ENCODE results near the gene ZNF827. TPM values are rescaled to one million over a fixed set of nuclear protein-coding genes. Genes with fewer than 3 reads are reported as not detected.
A peak's percentile ranks its signal among the peaks of the same experiment; 100 is the strongest.

Gene ZNF827
- total RNA-seq, 1 experiment from 2014 or later, result 6.3 TPM

DNA sequence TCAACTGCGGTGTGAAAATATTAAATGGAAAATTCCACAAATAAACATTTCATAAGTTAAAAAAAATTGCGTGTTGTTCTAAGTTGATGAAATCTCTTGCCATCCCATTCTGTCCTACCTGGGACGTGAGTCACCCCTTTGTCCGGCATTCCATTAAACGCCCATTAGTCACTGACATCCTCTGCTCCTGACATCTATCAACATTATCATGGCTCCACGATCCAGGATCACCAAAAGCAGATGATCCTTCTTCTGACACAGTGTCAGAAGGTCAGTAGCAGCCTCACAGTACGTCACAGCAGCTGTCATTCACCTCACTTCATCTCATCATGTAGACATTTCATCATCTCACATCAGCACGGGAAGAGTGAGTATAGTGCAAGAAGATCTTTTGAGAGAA is 125.7 kb downstream of the ZNF827 start:
- no TSS peak for BruUV-seq (replicated peaks)
- intact Hi-C loops (cut with micrococcal nuclease; ENCODE audit: unreplicated experiment), result no loop called here
- ChIA-PET POLR2A (no interaction called here), CTCF (no interaction called here)
- Histone ChIP-seq H3K4me3 (ENCODE audit: low read depth in 2 of 2, low read length in 2 of 2) (no peak overlapping the region), H3K27ac (ENCODE audit: low read length) (no peak overlapping the region), H3K9me3 (ENCODE audit: control insufficient read depth, insufficient read depth, low read depth, low read length) (no peaks in the 10 kb centered on the region), H3K27me3 (ENCODE audit: control insufficient read depth, insufficient read depth, low read length) (no peaks in the 10 kb centered on the region), H3K4me1 (ENCODE audit: control insufficient read depth, insufficient read depth, low read length) (peaks cover 4% of the 10 kb centered on the region; the same call in 1 of the 2 replicates), H3K36me3 (ENCODE audit: control insufficient read depth, insufficient read depth, low read length) (no peaks in the 10 kb centered on the region)
- in situ Hi-C loops (cut with HindIII; ENCODE audit: low pct_unique_long_range_greater_than_20kb, low sequenced_read_pairs), result no loop called here
- DNase-seq (ENCODE audit: low read depth, low spot score), result no peak
- TF ChIP-seq POLR2AphosphoS5 (IDR thresholded peaks at IDR 0.05; ENCODE audit: low read depth, low read length) (no peak), SIN3A (IDR thresholded peaks at IDR 0.05; ENCODE audit: borderline replicate concordance, insufficient read depth, low read depth, low read length) (no peak), TCF7L2 (IDR thresholded peaks at IDR 0.05; ENCODE audit: low read depth, low read length) (no peak), REST (IDR thresholded peaks at IDR 0.05; ENCODE audit: insufficient read depth in 1 of 2, low read depth in 2 of 2, low read length in 1 of 2) (no peak)
- TF ChIP-seq, protein P1, sequence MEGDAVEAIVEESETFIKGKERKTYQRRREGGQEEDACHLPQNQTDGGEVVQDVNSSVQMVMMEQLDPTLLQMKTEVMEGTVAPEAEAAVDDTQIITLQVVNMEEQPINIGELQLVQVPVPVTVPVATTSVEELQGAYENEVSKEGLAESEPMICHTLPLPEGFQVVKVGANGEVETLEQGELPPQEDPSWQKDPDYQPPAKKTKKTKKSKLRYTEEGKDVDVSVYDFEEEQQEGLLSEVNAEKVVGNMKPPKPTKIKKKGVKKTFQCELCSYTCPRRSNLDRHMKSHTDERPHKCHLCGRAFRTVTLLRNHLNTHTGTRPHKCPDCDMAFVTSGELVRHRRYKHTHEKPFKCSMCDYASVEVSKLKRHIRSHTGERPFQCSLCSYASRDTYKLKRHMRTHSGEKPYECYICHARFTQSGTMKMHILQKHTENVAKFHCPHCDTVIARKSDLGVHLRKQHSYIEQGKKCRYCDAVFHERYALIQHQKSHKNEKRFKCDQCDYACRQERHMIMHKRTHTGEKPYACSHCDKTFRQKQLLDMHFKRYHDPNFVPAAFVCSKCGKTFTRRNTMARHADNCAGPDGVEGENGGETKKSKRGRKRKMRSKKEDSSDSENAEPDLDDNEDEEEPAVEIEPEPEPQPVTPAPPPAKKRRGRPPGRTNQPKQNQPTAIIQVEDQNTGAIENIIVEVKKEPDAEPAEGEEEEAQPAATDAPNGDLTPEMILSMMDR (IDR thresholded peaks at IDR 0.05), result no peak
- no peak for ATAC-seq

GRCh38 chr4:145808848-145809512 is 129.6 kb downstream of the ZNF827 start:
- Histone ChIP-seq H3K9me3 (ENCODE audit: control insufficient read depth, insufficient read depth, low read depth, low read length) (no peaks in the 10 kb centered on the region), H3K4me1 (ENCODE audit: control insufficient read depth, insufficient read depth, low read length) (peaks cover 4% of the 10 kb centered on the region; the same call in 1 of the 2 replicates), H3K27me3 (ENCODE audit: control insufficient read depth, insufficient read depth, low read length) (no peaks in the 10 kb centered on the region), H3K4me3 (ENCODE audit: low read depth in 2 of 2, low read length in 2 of 2) (no peak overlapping the region), H3K27ac (ENCODE audit: low read length) (peak overlapping the region; percentile 57), H3K36me3 (ENCODE audit: control insufficient read depth, insufficient read depth, low read length) (no peaks in the 10 kb centered on the region)
- ATAC-seq (no peak), DNase-seq (ENCODE audit: low read depth, low spot score) (no peak)
- intact Hi-C loops (cut with micrococcal nuclease; ENCODE audit: unreplicated experiment) (no loop called here), in situ Hi-C loops (cut with HindIII; ENCODE audit: low pct_unique_long_range_greater_than_20kb, low sequenced_read_pairs) (no loop called here)
- ChIA-PET POLR2A (no interaction called here), CTCF (no interaction called here)
- BruUV-seq (replicated peaks), result no TSS peak
- no peak for TF ChIP-seq POLR2AphosphoS5 (IDR thresholded peaks at IDR 0.05; ENCODE audit: low read depth, low read length)
- TF ChIP-seq TCF7L2 (IDR thresholded peaks at IDR 0.05; ENCODE audit: low read depth, low read length), result no peak
- TF ChIP-seq REST (IDR thresholded peaks at IDR 0.05; ENCODE audit: insufficient read depth in 1 of 2, low read depth in 2 of 2, low read length in 1 of 2), result no peak
- no peak for TF ChIP-seq SIN3A (IDR thresholded peaks at IDR 0.05; ENCODE audit: borderline replicate concordance, insufficient read depth, low read depth, low read length)
- TF ChIP-seq, protein P1 (IDR thresholded peaks at IDR 0.05), result no peak
